RWPE1 (cell line): Measurements from ENCODE around the gene FDX1.

Experiments
- CTCF ChIA-PET: fragments of 350-600 bp; sonication (Branson Sonifier 250); formaldehyde crosslinking; extraction: SDS; loops from one replicate; lab custom pipeline; 2021; lab: Yijun Ruan, JAX
- POLR2A ChIA-PET: fragments of 400-600 bp; formaldehyde crosslinking; extraction: SDS; loops from one replicate; lab custom pipeline; 2020; ENCODE audit warnings: antibody characterized with exemption; ENCODE audit not compliant: low non-redundant PET; lab: Yijun Ruan, JAX
- DNase-seq: peaks from one replicate; pipeline ENCODE4 v3.0.0; 2012; ENCODE audit warnings: low spot score
- H3K27ac ChIP-seq: fragments of 450-650 bp; 2 replicates; pipeline ENCODE4 v1.5.1; 2017
- CTCF ChIP-seq: fragments of 450-650 bp; conservative IDR thresholded peaks from 2 replicates; pipeline ENCODE4 v1.5.1; 2017; ENCODE audit warnings: low read depth, mild to moderate bottlenecking

FDX1 gene

GRCh38 chr11:110509472-110509871, 79.7 kb downstream of the FDX1 start:
- ChIA-PET POLR2A (no interaction called here), CTCF (interaction anchor here (1.3 kb wide), 1 partner anchor 18 kb away, joined by 4 read pairs; no protein-coding TSS in a partner anchor)
- no peak for DNase-seq
- H3K27ac ChIP-seq: no peak overlapping the region
- no peak for TF ChIP-seq CTCF

- POLR2A ChIA-PET: no interaction called here
- H3K27ac ChIP-seq: no peak overlapping the region
- TF ChIP-seq CTCF: no peak
- DNase-seq: no peak
- CTCF ChIA-PET: no interaction called here
Observed at GRCh38 chr11:110512026-110512425, 82.3 kb downstream of the FDX1 start.

GRCh38 chr11:110513259-110513801, 83.6 kb downstream of the FDX1 start:
- no peak overlapping the region for H3K27ac ChIP-seq
- CTCF ChIA-PET: no interaction called here
- DNase-seq: no peak
- POLR2A ChIA-PET: no interaction called here
- TF ChIP-seq CTCF: no peak

- no peak overlapping the region for H3K27ac ChIP-seq
- CTCF ChIA-PET: no interaction called here
- TF ChIP-seq CTCF: no peak
- POLR2A ChIA-PET: no interaction called here
- DNase-seq: no peak
Observed at GRCh38 chr11:110513846-110514437, 84.2 kb downstream of the FDX1 start.
